Activated CD8-positive, alpha-beta memory T cell treated with anti-CD3 and anti-CD28 coated beads, Interleukin-2, amount 50 U/mL, for 48 hours (primary cell): ENCODE measurements around the gene FXYD5.
"Not testable (repeated sequence)": the region's sequence is repeated elsewhere in the genome, so short reads cannot be mapped to it uniquely, and the experiment has no call there.

Experiments used
- DNase-seq: peaks from one replicate; pipeline ENCODE4 v3.0.0-alpha.2; 2020

FXYD5 gene

GRCh38 chr19:35140207-35140961 is 14.2 kb upstream of the FXYD5 start:
- no peak for DNase-seq

DNA sequence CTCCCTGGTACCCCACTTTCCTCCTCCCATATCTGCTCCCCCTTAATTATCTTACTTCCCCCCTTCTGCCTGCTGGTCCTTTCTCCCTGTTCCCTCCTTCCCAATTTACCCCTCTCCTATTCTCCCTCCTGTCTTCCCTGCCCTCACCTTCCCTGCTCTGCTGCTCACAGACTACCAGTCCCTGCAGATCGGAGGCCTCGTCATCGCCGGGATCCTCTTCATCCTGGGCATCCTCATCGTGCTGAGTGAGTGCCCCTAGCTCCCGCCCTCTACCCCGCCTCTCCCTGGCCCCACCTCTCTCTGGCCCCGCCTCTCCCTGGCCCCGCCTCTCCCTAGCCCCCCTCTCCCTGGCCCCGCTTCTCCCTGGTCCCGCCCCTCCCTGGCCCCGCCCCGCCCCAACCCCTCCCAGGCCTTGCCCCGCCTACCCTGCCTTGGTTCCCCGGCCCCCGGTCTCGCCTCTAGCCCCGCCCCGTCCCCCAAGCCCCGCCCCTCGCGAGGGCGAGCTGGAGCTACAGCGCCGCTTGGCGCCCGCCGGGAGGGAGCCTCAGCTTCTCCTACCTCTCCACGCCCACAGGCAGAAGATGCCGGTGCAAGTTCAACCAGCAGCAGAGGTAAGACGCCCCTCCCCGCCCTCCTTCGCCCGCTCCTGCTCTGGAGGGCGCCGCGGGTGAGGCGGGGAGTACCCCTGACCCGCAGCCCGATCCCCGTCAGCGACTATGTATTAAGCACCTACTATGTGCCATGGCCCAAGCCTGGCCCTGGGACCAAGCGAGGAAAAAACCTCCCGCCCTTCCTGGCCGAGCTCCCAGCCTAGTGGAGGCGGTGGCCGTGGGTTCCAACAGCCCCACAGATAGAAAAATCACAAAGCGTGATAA is 13.3 kb upstream of the FXYD5 start:
- DNase-seq: peak; percentile 99

- no peak for DNase-seq
These were observed 12.5 kb upstream of the FXYD5 start for GRCh38 chr19:35141837-35142605.

- peak; percentile 87 for DNase-seq
These were observed 11.8 kb upstream of the FXYD5 start for GRCh38 chr19:35142606-35143230.

GRCh38 chr19:35143231-35143715 is 11.3 kb upstream of the FXYD5 start, which contains the start of gene FXYD7:
FXYD7 (plus strand) TSS chr19:35143255; CDS start chr19:35143334, 79 bp downstream.
- no peak for DNase-seq

DNA sequence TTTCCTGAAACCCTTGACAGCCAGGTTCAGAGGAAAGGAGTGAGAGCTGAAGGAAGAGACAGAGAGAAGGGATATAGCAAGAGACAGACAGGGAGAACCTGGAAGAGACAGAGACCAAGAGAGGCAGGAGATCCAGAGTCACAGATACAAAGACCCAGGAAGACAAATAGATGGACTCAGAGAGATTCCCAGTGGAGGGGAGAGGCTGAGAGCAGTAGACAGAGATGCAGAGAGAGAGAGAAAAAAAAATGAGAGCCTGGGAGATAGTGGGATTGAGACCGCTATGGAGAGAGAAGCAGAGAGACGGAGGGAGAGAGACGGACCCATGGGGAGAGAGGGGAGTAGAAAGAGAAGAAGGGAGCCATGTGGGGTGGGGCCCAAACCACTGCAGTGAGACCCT is 10.7 kb upstream of the FXYD5 start:
- DNase-seq: no peak

GRCh38 chr19:35144259-35144599 is 10.3 kb upstream of the FXYD5 start:
- DNase-seq: no peak

GRCh38 chr19:35144600-35145436 is 9.7 kb upstream of the FXYD5 start:
- no peak for DNase-seq

DNA sequence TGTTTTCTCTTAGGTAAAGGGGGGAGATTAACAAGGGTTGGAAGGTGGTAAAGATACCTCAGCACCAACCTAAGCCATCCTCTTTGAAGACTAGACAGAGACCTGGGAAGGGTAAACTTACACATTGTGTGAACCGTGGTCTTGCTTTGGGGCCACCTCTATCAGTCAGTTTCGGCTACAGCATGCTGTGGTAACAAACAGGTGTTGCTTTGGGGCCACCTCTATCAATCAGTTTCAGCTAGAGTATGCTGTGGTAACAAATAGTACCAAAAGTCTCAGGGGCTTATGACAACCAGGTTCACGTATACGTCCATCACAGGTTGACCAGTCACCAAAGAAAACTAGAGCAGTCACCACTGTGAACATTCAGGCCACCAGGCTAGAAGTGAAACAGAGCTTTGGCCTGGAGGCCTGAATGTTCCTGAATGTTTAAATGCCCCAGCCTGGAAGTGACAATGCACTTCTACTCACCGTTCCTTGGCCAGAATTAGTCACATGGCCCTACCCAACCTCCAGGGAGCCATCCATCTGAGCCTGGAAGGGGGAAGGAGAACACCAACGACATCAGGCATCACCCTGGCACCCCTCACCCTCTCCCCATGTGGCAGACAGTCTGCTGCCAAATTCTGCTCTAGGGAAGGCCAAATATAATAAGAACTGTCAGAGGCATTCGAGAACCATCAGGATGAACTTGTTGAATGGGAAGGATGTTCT is 7.6 kb upstream of the FXYD5 start:
- no peak for DNase-seq

DNA sequence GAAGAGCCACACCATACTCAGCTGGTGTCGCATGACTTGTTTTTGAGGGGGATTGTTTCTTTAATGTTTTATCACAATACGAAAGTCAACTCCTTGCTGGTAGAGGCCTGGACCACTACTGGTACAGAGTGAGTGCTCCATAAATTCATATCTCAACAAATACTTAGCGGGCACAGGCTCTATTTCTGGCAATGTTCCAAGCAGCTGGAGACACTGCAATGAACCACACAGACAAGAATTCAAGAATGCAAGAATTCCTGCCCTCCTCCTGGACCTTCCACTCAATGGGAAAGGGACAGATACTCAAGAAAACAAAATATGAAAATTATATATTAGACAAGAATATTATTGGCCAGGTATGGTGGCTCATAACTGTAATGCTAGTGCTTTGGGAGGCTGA is 5.1 kb upstream of the FXYD5 start:
- no peak for DNase-seq

GRCh38 chr19:35150445-35150844 is 4.1 kb upstream of the FXYD5 start:
- DNase-seq: no peak

DNA sequence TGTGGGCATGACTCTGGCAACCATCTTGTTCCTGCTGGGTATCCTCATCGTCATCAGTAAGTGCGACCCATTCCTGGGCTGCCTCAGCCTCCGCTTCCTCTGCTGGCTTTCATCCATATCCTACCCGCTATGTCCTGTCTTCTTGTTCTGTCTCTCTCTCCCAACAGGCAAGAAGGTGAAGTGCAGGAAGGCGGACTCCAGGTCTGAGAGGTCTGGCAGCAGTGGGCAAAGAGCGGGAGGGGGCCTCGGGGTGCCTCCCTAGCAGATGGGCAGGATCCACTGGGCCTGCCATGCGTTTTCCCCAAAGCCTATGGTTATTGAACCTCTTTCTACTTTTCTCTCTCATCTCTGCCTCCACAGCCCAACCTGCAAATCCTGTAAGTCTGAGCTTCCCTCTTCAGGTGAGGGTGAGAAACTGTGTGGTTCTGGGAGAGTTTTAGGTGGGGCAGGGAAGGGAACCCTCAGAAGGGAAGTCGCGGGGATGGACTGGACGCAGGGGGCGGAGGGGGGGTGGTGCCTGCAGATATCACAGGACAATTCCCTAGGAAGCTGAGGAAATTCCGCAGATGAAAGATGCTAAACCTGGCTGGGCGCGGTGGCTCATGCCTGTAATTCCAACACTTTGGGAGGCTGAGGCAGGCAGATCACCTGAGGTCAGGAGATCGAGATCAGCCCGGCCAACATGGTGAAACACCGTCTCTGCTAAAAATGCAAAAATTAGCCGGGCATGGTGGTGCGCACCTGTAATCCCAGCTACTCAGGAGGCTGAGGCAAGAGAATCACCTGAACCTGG is 3.1 kb upstream of the FXYD5 start:
- no peak for DNase-seq

DNA sequence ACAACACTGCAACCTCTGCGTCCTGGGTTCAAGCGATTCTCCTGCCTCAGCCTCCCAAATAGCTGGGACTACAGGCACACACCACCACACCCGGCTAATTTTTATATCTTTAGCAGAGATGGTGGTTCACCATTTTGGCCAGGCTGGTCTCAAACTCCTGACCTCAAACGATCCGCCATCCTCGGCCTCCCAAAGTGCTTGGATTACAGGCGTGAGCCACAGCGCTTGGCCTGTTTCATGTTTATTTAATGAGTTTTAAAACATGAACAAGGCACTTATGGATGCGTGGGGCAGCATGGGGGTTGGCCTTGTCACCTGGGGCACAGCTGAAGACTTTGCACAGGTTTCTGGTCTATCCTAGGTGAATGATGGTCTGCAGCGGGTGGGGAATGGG is 1.4 kb upstream of the FXYD5 start:
- DNase-seq: not testable (repeated sequence)

GRCh38 chr19:35153701-35154524 is 622 bp upstream of the FXYD5 start:
- peak; percentile 89 for DNase-seq

GRCh38 chr19:35155441-35155840 is 906 bp downstream of the FXYD5 start:
- DNase-seq: peak; percentile 75

GRCh38 chr19:35155981-35156672 is 1.6 kb downstream of the FXYD5 start:
- DNase-seq: no peak

GRCh38 chr19:35156673-35157014 is 2.1 kb downstream of the FXYD5 start:
- no peak for DNase-seq

GRCh38 chr19:35157431-35157830 is 2.9 kb downstream of the FXYD5 start:
- no peak for DNase-seq

- no peak for DNase-seq
These were observed 5.1 kb downstream of the FXYD5 start for GRCh38 chr19:35159606-35160005.
